T1000 (cell line): Measurements from ENCODE around the gene CREB3L2.

Source experiments
- DNase-seq: peaks from one replicate; lab custom pipeline; 2025; ENCODE audit warnings: mixed read lengths; lab: John Stamatoyannopoulos, UW

Gene CREB3L2

GRCh38 chr7:137951700-137952425 lies 50.0 kb downstream of the CREB3L2 start:
- DNase-seq: no peak

DNA sequence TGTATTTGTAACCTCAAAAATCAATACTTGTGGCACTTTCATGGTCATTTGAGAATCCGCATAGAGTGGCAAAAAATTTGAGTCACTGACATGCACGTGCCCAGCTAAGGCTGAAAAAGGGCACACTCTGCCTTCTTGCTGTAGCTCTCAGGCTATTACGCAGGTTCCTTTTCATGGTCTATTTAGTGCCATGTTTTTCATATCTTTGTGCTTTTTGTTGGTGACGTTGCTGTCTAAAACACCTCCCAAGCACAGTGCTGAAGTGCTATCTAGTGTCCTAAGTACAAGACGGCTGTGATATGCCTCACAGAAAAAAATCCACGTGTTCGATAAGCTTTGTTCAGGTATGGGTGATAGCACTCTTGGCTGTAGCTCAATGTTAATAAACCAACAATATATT lies 50.9 kb downstream of the CREB3L2 start:
- DNase-seq: no peak

DNA sequence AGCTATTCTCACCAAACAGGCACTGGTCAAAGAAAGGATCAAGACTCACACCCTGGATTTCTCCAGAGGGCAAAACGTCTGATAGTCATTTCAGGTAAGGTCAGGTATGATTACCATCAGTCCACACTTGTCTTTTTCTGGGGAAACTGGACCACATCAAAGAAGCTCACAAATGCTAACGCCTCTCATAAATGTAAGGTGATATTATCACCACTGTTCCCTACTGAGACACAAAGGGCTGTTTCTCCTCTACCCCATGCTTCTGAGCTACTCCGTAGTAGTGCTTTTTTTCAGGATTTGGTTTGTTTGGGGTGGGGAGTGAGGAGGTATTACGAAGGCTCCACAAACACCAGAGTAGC lies 51.6 kb downstream of the CREB3L2 start:
- no peak for DNase-seq

- DNase-seq: no peak
Measured at GRCh38 chr7:137949416-137950262, 52.2 kb downstream of the CREB3L2 start.

- no peak for DNase-seq
Measured at GRCh38 chr7:137948845-137949330, 53.0 kb downstream of the CREB3L2 start.

GRCh38 chr7:137948083-137948844 lies 53.6 kb downstream of the CREB3L2 start:
- no peak for DNase-seq

GRCh38 chr7:137947046-137947445 lies 54.8 kb downstream of the CREB3L2 start:
- no peak for DNase-seq

GRCh38 chr7:137946011-137946410 lies 55.9 kb downstream of the CREB3L2 start:
- DNase-seq: no peak

GRCh38 chr7:137944168-137944567 lies 57.7 kb downstream of the CREB3L2 start:
- no peak for DNase-seq

GRCh38 chr7:137943132-137943551 lies 58.7 kb downstream of the CREB3L2 start:
- DNase-seq: no peak

GRCh38 chr7:137942484-137943115 lies 59.3 kb downstream of the CREB3L2 start:
- DNase-seq: no peak

GRCh38 chr7:137940656-137941518 lies 61.0 kb downstream of the CREB3L2 start:
- no peak for DNase-seq

- DNase-seq: no peak
Measured at GRCh38 chr7:137940218-137940617, 61.7 kb downstream of the CREB3L2 start.

DNA sequence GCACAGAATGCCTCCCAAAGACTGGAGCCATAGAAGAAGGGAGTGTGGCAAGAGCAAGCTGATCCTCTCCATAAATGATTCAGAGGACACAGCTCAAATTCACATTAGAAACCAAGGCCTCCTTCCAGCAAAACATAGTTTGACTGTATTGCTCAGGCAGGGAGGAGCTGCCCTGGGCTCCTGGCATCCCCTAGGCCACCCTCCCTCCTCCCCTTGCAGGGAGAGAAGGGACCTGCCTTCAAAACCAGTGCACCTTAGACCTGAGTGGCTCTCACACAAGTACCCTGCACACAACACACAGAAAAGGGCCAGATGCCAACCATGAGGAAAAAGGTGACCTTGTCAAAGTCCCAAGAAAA lies 64.7 kb downstream of the CREB3L2 start:
- no peak for DNase-seq

- no peak for DNase-seq
Measured at GRCh38 chr7:137936509-137937201, 65.2 kb downstream of the CREB3L2 start.

DNA sequence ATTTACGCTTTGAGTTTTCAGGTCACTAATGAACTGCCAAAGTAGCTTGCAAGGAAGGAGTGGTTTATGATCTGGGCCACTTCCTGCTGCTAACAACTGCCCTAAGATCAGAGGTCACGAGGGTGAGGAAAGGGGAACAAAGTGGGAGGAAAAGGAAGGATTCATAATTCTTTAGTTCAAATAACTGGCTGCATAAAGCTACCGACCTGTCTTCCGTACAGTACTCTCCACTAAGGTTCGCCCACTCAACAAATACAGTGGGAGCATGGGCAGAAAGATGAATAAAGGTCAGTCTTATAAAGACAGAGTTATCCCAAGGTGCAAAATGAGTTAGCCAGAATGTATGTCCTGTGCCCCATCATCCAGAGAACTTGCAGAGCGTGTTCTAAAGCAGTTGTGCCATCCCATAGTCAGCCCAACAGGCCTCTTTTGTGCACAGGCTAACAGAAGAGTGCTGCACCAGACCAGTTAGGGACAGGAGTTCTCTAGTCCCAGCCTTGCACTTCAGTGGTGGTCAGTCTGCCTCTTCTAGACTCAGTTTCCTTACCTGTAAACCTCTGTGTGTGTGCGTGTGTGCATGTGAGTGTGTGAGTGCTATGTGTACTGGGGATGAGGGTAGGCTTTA lies 65.9 kb downstream of the CREB3L2 start:
- DNase-seq: no peak

DNA sequence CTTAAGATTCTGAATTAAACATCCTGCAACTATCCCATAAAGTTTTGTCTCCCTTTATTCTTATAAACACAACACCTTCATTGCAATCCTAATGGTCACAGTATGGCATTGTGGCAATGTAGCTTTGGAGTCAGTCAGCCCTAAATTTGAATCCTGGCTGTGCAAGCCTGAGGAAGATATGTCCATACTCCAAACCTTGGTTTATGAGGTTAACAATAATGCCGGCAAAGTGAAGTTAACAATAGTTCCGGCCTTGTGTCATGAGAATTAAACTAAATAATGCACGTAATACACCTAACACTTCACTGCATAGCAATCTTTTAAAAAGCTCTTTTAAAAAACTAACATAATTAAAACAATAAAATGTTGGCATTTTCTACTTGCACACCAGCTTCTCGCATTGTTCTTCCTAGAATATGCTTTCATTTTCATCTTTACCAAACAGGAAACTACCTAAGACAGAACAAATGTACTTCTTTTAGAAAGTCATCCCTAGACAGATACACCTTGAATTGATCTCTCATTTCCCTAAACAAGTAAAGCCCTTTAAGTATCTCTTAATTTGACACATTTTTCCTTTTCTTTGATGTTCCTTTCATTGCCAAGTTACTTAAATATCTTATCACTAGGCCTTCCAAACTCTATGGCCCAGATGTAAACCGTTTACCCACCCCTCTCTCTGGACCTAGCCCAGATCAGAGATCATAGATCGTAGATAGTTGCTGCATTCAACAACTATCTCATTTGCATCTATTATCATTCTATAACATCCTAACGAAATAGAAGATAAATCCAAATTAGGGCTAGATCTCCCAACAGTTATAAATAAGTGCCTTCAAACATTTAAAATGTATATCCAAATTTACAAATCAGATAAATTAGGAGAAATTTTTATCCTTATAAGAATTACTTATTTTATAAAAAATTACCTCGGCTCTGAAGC lies 66.7 kb downstream of the CREB3L2 start:
- DNase-seq: no peak

GRCh38 chr7:137934176-137934826 lies 67.6 kb downstream of the CREB3L2 start:
- DNase-seq: no peak
